Neural crest cell (in vitro differentiated cells): ENCODE results near the gene ATCAY. TPM values are rescaled to one million over a fixed set of nuclear protein-coding genes. Genes with fewer than 3 reads are reported as not detected.
"Not testable (repeated sequence)": the region's sequence is repeated elsewhere in the genome, so short reads cannot be mapped to it uniquely, and the experiment has no call there.

ENCODE experiments used
- DNase-seq: peaks from one replicate; pipeline ENCODE4 v3.0.0; 2021; ENCODE audit warnings: low read depth, mixed read lengths, low spot score
- H3K27ac Mint-ChIP-seq: one replicate; pipeline ENCODE4 v1.8.0; 2021; ENCODE audit warnings: mild to moderate bottlenecking, mixed read lengths; ENCODE audit not compliant: unreplicated experiment
- H3K27me3 Mint-ChIP-seq: 2 replicates; pipeline ENCODE4 v1.8.0; 2021; ENCODE audit warnings: low read depth, mild to moderate bottlenecking, mixed read lengths
- H3K36me3 Mint-ChIP-seq: 2 replicates; pipeline ENCODE4 v1.8.0; 2021; ENCODE audit warnings: low read depth, mild to moderate bottlenecking, mixed read lengths
- H3K4me1 Mint-ChIP-seq: 2 replicates; pipeline ENCODE4 v1.8.0; 2021; ENCODE audit warnings: mixed read lengths
- H3K4me3 Mint-ChIP-seq: one replicate; pipeline ENCODE4 v1.8.0; 2021; ENCODE audit warnings: mild to moderate bottlenecking, mixed read lengths
- H3K9me3 Mint-ChIP-seq: 2 replicates; pipeline ENCODE4 v1.8.0; 2021; ENCODE audit warnings: mixed read lengths
- CTCF ChIP-seq: fragments of 200-600 bp; sonication (generic); conservative IDR thresholded peaks from 2 replicates; pipeline ENCODE4 v1.5.0; 2021; ENCODE audit warnings: antibody characterized with exemption, mild to moderate bottlenecking
- total RNA-seq: library from RNA; stranded (reverse); gene quantifications from 2 replicates; pipeline ENCODE4 v1.2.1, GENCODE V29; 2021

ATCAY gene
- total RNA-seq, 1 donor from 2014 or later, result 14.2 TPM

DNA sequence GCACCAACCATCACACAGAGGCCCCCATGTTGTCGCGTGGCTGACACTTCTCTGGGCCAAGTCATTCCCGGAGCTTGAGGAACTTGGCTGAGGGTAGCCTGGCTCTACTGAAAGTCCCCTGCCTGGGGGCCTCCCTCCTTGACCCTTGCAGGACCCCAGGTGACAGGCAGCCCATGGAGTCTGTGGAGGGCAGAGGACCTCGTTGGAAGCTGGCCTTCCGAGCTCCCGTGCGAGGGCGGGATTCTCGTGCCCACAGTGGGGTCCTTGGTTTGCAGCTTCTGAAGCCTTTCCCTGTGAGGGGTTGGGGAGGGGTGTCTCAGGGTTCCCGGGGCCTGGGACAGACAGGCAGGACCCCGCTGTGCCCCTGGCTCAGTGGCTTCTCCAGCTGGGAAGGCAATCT, 68.8 kb downstream of the ATCAY start:
- H3K36me3 Mint-ChIP-seq, result no peaks in the 10 kb centered on the region
- H3K27me3 Mint-ChIP-seq, result no peaks in the 10 kb centered on the region
- no peak for TF ChIP-seq CTCF
- no peaks in the 10 kb centered on the region for H3K9me3 Mint-ChIP-seq
- no peaks in the 10 kb centered on the region for H3K4me1 Mint-ChIP-seq
- no peak for DNase-seq
- no peak overlapping the region for H3K4me3 Mint-ChIP-seq
- H3K27ac Mint-ChIP-seq, result no peak overlapping the region

GRCh38 chr19:3949997-3950859, 69.7 kb downstream of the ATCAY start:
- no peak for DNase-seq
- Mint-ChIP-seq H3K36me3 (no peaks in the 10 kb centered on the region), H3K4me3 (no peak overlapping the region), H3K27ac (no peak overlapping the region), H3K27me3 (no peaks in the 10 kb centered on the region), H3K9me3 (no peaks in the 10 kb centered on the region), H3K4me1 (no peaks in the 10 kb centered on the region)
- TF ChIP-seq CTCF, result no peak

- no peak for DNase-seq
- H3K9me3 Mint-ChIP-seq, result no peaks in the 10 kb centered on the region
- no peak for TF ChIP-seq CTCF
- no peaks in the 10 kb centered on the region for H3K4me1 Mint-ChIP-seq
- no peak overlapping the region for H3K4me3 Mint-ChIP-seq
- H3K36me3 Mint-ChIP-seq, result no peaks in the 10 kb centered on the region
- no peak overlapping the region for H3K27ac Mint-ChIP-seq
- no peaks in the 10 kb centered on the region for H3K27me3 Mint-ChIP-seq
These were observed 70.7 kb downstream of the ATCAY start for GRCh38 chr19:3950871-3951861.

DNA sequence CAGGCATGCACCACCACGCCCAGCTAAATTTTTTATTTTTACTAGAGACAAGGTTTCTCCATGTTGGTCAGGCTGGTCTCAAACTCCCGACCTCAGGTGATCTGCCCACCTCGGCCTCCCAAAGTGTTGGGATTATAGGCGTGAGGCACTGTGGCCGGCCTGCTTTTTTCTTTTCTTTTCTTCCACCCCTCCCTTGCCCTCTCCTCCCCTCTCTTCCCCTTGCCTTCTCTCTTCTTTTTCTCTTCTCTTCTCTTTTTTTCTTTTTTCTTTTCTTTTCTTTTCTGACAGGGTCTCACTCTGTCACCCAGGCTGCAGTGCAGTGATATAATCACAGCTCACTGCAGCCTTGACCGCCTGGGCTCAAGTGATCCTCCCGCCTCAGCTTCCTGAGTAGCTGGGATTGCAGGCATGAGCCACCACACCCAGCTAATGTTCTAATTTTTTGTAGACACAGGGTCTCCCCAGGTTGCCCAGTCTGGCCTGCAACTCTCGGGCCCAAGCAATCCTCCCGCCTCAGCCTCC, 72.3 kb downstream of the ATCAY start:
- not testable (repeated sequence) for DNase-seq, H3K27me3 Mint-ChIP-seq, H3K4me1 Mint-ChIP-seq, H3K27ac Mint-ChIP-seq, H3K36me3 Mint-ChIP-seq, H3K4me3 Mint-ChIP-seq, H3K9me3 Mint-ChIP-seq

DNA sequence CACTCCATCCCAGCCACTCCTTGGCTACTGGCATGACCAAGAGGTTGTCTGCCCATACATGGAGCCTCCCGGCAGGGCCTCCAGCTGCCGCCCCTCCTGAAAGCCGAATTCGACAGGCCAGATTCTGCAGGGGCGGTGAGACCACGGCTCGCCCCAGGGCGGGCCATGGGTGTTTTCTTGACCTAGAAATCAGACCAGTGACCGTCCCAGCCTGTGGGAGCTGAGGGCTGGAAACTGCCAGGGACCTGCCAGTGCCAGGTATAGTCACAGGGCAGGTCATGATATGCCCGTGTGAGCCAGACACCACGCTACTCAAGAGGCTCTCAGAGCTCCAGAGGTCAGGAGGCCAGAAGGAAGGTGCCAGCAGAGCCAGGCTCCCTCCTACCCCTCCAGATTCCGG, 73.6 kb downstream of the ATCAY start:
- no peak for TF ChIP-seq CTCF

DNA sequence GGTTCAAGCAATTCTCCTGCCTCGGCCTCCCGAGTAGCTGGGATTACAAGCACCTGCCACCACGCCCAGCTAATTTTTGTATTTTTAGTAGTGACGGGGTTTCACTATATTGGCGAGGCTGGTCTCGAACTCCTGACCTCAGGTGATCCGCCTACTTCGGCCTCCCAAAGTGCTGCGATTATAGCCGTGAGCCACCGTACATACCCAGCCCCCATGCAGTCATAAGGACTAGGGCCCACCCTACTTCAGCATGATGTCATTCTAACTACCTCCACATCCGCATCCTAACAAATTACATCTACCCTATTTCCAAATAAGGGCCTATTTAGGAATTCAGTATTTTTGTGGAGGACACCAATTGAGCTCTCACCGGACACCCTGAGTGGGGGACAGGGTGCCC, 74.8 kb downstream of the ATCAY start:
- not testable (repeated sequence) for H3K27ac Mint-ChIP-seq, H3K4me1 Mint-ChIP-seq, H3K9me3 Mint-ChIP-seq, H3K4me3 Mint-ChIP-seq, H3K27me3 Mint-ChIP-seq, DNase-seq, H3K36me3 Mint-ChIP-seq

More for the DNA sequence above, 73.6 kb downstream of the ATCAY start:
- Mint-ChIP-seq H3K27ac (no peak overlapping the region), H3K4me1 (no peaks in the 10 kb centered on the region), H3K4me3 (no peak overlapping the region), H3K9me3 (no peaks in the 10 kb centered on the region), H3K36me3 (no peaks in the 10 kb centered on the region), H3K27me3 (no peaks in the 10 kb centered on the region)
- no peak for DNase-seq
